ENCODE data around the gene INHA.

Gene INHA

DNA sequence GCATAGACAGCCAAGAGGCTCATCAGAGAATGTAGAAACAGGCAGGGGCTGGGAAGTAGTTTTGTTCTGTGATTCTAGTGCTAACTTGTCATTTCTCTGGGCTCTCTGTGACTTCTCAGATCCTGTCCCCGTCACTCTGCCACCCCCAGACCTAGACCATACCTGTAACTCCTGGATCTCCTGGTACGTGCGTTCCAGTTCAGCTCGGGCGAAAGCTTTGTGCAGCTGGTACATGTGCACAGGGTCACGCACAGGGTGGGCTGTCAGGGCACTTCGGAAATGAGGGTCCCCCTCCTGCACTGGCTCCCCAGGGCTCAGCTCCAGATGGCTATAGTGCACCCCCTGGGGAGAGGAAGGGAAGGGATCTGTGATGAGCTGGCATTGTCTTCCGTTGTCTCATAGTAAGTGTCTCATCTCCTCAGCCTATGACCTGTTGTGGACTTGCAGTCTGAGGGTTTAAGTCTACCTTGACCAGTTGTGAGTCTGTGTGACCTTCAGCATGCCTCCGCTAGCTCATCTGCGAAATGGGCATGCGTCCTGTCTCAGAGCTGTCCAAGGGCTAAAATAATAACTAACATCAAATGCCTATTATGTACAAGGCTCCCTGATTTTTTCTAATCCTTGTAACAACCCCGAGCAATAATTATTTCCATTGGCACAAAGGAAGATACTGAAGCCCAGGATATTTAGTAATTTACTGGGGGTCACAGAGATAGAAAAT lies 31.2 kb upstream of the INHA start:
- no peak for DNase-seq (ENCODE audit: low read depth in 2 of 2)

GRCh38 chr2:219541611-219542180 lies 30.4 kb upstream of the INHA start:
- peak; percentile 64 to 71 for DNase-seq (ENCODE audit: low read depth in 2 of 2)

DNA sequence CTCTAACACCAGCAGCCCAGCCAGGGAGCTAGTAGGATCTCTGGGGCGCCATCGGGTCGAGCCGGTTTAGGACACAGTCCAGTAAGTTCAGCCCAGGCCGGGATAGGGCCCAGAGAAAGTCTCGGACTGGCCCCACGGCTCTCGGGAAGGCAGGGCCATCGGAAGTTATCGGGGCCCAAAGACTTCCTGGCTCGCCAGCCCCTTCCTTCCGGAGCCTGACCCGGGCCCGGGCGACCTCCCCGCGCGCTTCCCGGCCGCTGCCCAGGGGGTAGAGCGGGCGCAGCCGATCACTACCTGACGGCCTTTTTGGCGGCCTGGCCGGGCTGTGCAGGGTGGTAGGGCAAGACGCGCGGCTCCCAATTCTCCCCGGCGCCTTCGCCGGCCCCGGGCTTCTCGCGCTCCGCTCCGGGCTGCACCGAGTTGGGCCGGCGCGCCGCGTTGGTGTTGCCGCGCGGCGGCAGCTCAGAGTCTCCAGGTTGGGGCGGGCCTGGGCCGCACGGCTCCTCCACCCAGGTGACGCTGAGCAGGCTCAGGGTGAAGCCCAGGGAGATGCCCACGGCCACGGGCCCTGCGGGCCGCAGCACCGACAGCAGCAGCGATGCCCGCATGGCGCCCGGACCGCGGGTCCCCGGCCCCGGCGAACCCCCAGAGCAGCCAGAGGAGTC lies 29.0 kb upstream of the INHA start:
- DNase-seq (ENCODE audit: low read depth in 2 of 2) = no peak

- DNase-seq (ENCODE audit: low read depth in 2 of 2) = peak; percentile 77 to 84
These were observed 28.3 kb upstream of the INHA start, which contains the start of the genes CHPF and TMEM198 for GRCh38 chr2:219543596-219544358. Gene CHPF, minus strand, starts transcription at chr2:219543809. Its CDS starts 271 bp downstream, at chr2:219543538. Gene TMEM198, plus strand, starts transcription at chr2:219544028. Its CDS starts 700 bp downstream, at chr2:219544728.

GRCh38 chr2:219544567-219544966 lies 27.5 kb upstream of the INHA start:
- no peak for DNase-seq (ENCODE audit: low read depth in 2 of 2)

DNA sequence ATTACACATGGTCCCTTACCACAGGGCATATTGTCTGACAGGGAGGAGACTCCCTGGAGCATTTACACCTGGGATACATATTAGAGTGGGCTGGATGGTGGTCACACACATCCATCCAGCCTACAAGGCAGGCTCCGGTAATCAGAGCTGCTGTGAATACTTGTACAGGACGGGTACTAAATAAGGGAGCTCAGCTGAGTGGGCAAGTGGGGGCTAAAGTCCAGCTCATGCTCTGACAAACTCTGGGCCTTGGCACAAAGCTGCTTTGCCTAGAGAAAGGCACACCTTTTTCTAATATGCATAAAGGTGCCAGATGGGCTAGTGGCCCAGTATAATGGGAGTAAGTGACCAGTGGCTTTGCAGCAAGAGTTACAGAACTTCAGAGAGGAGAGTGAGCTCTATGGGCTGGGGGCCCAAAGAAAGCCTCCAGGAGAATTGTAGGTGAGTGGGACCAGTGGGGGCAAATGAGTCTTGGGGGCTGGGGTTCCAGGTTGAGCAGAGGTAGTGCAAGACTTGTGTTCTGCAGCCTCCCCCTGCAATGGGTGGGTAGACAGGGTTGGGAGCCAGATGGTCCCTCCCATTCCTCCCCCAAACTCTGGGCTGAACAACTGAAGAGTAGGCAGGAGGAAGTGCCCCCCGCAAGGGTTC lies 26.7 kb upstream of the INHA start:
- DNase-seq (ENCODE audit: low read depth in 2 of 2) = no peak

DNA sequence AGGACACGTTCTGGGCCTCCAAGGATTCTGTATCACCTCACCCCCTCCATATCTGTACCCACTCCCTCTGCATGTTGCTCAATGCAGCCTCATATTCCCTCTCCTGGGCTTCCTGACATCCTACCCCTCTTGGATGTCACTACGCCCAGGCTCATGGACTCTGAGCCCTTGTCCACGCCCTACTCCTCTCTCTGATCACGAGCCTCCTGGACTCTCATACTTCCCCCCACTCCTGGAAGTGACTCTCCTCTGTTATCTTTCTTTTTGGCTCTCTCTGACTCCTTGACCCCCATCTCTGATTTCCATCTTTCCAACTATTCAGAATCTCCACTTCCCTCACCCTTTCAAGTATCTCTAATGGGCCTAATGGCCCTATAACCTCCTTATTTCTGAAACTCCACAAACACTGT lies 26.2 kb upstream of the INHA start:
- DNase-seq (ENCODE audit: low read depth in 2 of 2) = no peak

DNA sequence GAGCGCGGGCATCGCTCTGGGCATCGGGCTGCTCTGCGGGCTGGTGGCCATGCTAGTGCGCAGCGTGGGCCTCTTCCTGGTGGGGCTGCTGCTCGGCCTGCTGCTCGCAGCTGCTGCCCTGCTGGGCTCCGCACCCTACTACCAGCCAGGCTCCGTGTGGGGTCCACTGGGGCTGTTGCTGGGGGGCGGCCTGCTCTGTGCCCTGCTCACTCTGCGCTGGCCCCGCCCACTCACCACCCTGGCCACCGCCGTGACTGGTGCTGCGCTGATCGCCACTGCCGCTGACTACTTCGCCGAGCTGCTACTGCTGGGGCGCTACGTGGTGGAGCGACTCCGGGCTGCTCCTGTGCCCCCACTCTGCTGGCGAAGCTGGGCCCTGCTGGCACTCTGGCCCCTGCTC lies 24.5 kb upstream of the INHA start:
- DNase-seq (ENCODE audit: low read depth in 2 of 2) = no peak

GRCh38 chr2:219548990-219549389 lies 23.1 kb upstream of the INHA start:
- DNase-seq (ENCODE audit: low read depth in 2 of 2) = no peak

GRCh38 chr2:219549619-219550018 lies 22.5 kb upstream of the INHA start:
- DNase-seq (ENCODE audit: low read depth in 2 of 2) = no peak

- no peak for DNase-seq (ENCODE audit: low read depth in 2 of 2)
These were observed 20.4 kb upstream of the INHA start for GRCh38 chr2:219551441-219552381.

GRCh38 chr2:219552382-219553167 lies 19.5 kb upstream of the INHA start:
- peak; percentile 48 to 70 for DNase-seq (ENCODE audit: low read depth in 2 of 2)

DNA sequence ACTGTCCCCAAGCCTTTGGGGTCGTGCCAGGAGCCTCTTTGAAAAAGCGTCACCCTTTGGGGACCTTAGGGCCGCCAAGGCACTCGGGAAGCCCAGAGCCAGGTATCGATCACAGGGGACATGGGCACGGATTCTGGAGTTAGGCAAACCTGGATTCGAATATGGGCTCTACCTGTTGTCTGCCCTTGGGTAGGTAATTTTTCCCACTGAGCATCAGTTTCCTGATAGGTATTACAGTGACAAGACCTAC lies 19.0 kb upstream of the INHA start:
- no peak for DNase-seq (ENCODE audit: low read depth in 2 of 2)

DNA sequence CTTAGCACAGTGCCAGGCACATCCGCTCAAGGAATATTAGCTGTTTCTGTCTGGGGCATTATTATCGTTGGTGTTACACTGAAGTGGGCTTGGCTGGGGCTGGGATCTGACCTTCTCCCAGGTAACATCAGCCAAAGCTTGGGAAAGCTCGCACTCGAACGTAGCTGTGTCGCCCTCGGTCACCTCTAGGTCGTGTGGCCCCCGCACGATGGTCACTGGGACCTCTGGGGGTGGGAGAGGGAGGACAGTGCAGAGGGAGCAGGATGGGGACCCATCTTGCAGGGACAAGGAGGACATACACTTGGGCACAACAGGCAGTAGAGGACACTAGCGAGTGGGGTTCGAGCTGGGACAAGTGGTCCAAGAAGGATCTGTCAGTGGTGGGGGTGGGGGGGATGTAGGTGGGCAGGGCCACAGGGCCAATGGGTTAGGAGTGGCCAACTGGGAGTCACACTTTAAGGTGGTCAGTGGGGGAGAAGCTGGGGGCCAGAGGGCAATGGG lies 18.6 kb upstream of the INHA start:
- no peak for DNase-seq (ENCODE audit: low read depth in 2 of 2)

DNA sequence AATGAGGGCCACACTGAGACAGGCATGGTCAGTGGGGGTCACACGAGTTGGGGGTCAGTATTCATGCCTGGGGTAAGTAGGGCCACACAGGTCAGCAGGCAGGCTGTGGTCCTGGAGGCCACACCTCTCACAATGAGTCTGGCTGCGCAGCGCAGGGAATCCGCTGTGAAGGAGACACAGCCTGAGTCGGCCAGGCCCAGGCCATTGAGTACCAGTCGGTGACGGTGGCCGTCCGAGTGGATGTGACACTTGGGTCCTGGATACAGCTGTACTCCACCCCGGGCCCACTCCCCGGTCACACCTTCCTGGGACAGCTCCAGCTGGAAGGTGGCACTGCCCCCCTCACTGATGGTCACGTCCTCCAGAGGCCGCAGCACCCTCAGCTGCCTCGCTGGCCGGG lies 17.8 kb upstream of the INHA start:
- DNase-seq (ENCODE audit: low read depth in 2 of 2) = no peak

DNA sequence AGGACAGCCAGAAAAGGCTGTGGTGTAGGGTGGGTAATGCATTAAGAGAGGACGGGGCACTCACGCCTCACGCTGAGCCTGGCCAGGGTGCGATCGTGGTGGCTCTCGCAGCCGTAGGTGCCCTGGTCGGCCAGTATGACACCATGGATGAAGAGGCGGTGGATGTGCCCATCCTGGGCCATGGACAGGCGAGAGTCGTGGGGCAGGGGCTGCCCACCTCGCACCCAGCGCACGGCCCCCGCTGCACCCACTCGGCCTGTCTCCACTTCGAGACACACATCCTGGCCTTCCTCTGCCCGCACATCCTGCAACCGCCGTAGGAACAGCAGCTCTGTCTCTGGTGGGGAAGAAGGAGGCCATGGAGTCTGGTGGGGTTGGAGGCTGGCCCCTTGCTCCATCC lies 16.2 kb upstream of the INHA start:
- no peak for DNase-seq (ENCODE audit: low read depth in 2 of 2)

DNA sequence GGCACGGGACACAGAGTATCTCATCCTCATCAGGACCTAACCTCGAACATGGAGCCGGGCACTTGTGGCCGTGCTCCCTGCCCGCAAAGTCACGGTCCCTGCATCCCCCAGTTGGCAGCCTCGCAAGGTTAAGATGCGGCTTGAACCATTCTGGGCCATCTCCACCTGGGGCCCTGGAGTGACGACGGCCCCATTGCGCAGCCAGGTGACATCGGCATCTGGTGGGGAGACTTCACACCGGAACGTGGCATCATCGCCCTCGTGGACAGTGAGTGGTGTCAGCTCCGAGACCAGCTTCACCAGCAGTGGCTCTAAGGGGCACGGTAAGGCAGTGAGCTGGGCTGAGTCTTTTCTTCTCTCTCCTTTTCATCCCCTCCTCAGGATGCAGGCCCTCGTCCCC lies 15.7 kb upstream of the INHA start:
- DNase-seq (ENCODE audit: low read depth in 2 of 2) = no peak

GRCh38 chr2:219557320-219557719 lies 14.8 kb upstream of the INHA start:
- no peak for DNase-seq (ENCODE audit: low read depth in 2 of 2)

- no peak for DNase-seq (ENCODE audit: low read depth in 2 of 2)
These were observed 14.0 kb upstream of the INHA start for GRCh38 chr2:219557791-219558785.
